ENCODE results near the gene HGD.

DNA sequence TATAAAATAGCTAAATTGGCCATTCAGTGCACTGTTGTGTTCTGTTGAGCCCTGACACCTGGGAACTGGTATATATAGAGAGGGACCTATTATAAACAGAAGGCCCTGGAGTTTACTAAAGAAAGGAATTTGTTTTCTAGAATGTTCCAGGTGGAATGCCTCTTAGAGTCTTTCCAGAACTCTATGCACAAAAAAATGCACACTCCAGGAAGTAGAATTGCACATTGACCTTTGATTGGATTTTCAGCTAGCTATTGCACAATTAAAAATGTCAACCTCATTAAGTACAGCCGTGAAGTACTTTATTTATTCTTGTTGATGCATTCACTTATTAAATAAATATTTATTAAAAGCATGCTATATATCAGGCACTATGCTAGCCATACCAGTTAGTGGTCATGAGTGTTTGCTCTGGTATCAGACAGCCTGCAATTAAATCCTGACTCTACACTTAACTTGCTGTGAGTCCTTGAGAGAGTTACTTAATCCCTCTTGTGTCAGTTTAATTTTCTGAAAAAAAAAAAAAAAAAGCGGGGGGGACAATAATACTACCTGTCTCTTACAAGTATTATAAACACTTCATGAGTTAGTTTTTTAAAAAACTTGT, 45.1 kb downstream of the HGD start:
- no peak for TF ChIP-seq POLR2A (IDR thresholded peaks at IDR 0.05)
- TF ChIP-seq CTCF (IDR thresholded peaks at IDR 0.05): no peak
